ENCODE data around the gene ST6GALNAC3.

ST6GALNAC3 gene

DNA sequence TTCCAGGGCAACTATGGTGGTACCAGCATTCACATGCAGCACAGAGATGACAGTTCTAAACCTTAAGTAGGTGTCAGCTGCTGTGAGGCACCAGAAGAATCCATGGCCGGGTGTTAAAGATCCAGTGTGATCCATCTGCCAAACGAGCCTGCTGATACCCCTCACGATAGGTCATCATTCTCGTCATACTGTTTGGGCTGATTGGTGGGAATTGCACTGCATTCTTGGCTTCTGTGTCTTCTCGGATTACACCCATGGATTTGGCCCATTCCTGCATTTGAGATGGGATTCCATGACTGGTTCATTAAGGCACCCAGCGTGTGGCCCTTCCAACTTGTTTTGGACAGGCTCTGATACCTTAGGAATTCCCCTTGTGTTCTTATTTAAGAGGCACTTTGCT, 55.2 kb downstream of the ST6GALNAC3 start:
- H3K4me1 ChIP-seq (ENCODE audit: control insufficient read depth, low read depth, low read length): no peaks in the 10 kb centered on the region
- H3K27ac ChIP-seq (ENCODE audit: low read length): no peak overlapping the region
- no peak overlapping the region for H3K9ac ChIP-seq (ENCODE audit: low read length)
- H3K9me3 ChIP-seq (ENCODE audit: control insufficient read depth, low read depth, low read length): no peaks in the 10 kb centered on the region
- no peak overlapping the region for H3K4me3 ChIP-seq (ENCODE audit: low read length)
- peaks cover 5% of the 10 kb centered on the region for H3K36me3 ChIP-seq (ENCODE audit: control insufficient read depth, low read depth, low read length)
- no peaks in the 10 kb centered on the region for H3K27me3 ChIP-seq (ENCODE audit: control insufficient read depth, insufficient read depth, low read length)

DNA sequence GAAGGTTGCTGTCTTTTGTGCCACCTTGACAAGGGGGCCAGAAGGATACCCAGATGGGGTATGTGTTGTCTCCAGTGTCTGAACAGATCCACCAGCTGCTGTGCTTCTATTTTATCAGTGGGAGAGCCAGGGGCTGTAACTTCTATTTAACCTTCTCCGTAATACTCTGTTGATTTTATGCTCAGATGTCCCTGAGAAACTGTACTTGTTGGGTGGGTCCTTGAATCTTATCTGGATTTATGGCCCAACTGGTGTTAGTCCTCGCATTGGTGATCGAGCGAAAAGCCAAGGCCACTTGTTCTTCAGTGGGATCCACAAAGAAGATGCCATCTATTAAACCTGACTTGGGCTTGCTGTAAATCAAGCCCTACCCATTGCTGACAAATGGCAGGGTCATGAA, 56.4 kb downstream of the ST6GALNAC3 start:
- H3K9me3 ChIP-seq (ENCODE audit: control insufficient read depth, low read depth, low read length): no peaks in the 10 kb centered on the region
- H3K4me3 ChIP-seq (ENCODE audit: low read length): no peak overlapping the region
- no peak overlapping the region for H3K27ac ChIP-seq (ENCODE audit: low read length)
- H3K27me3 ChIP-seq (ENCODE audit: control insufficient read depth, insufficient read depth, low read length): no peaks in the 10 kb centered on the region
- no peak overlapping the region for H3K9ac ChIP-seq (ENCODE audit: low read length)
- peaks cover 5% of the 10 kb centered on the region for H3K36me3 ChIP-seq (ENCODE audit: control insufficient read depth, low read depth, low read length)
- H3K4me1 ChIP-seq (ENCODE audit: control insufficient read depth, low read depth, low read length): no peaks in the 10 kb centered on the region

DNA sequence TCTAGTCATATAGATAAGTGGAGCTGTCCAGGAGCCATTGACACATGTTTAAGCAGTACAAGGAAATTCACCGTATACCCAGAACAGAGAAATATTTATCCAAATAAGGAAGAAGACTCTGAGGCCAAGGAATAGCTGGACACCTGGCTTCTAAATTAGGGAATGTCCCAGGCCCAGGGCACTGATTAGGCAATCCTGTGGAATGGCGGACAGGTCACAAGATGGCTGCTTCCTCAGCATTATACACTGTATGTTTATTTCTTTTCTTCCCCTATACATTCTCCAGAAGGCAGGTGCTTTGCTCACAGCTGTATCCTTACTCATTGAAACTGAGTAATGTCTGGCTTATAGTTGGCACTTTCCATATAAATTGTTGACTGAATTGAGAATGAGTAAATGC, 59.4 kb downstream of the ST6GALNAC3 start:
- Histone ChIP-seq H3K4me1 (ENCODE audit: control insufficient read depth, low read depth, low read length) (no peaks in the 10 kb centered on the region), H3K27ac (ENCODE audit: low read length) (no peak overlapping the region), H3K9ac (ENCODE audit: low read length) (no peak overlapping the region)

GRCh38 chr1:76135835-76136234, 61.3 kb downstream of the ST6GALNAC3 start:
- H3K9me3 ChIP-seq (ENCODE audit: control insufficient read depth, low read depth, low read length): no peaks in the 10 kb centered on the region
- H3K4me3 ChIP-seq (ENCODE audit: low read length): no peak overlapping the region
- no peak overlapping the region for H3K27ac ChIP-seq (ENCODE audit: low read length)
- no peak overlapping the region for H3K9ac ChIP-seq (ENCODE audit: low read length)
- H3K4me1 ChIP-seq (ENCODE audit: control insufficient read depth, low read depth, low read length): peaks cover 8% of the 10 kb centered on the region
- no peaks in the 10 kb centered on the region for H3K27me3 ChIP-seq (ENCODE audit: control insufficient read depth, insufficient read depth, low read length)
- no peaks in the 10 kb centered on the region for H3K36me3 ChIP-seq (ENCODE audit: control insufficient read depth, low read depth, low read length)

More for the DNA sequence above, 59.4 kb downstream of the ST6GALNAC3 start:
- Histone ChIP-seq H3K4me3 (ENCODE audit: low read length) (no peak overlapping the region), H3K36me3 (ENCODE audit: control insufficient read depth, low read depth, low read length) (no peaks in the 10 kb centered on the region), H3K9me3 (ENCODE audit: control insufficient read depth, low read depth, low read length) (no peaks in the 10 kb centered on the region), H3K27me3 (ENCODE audit: control insufficient read depth, insufficient read depth, low read length) (no peaks in the 10 kb centered on the region)

- no peaks in the 10 kb centered on the region for H3K27me3 ChIP-seq (ENCODE audit: control insufficient read depth, insufficient read depth, low read length)
- H3K9ac ChIP-seq (ENCODE audit: low read length): no peak overlapping the region
- no peak overlapping the region for H3K4me3 ChIP-seq (ENCODE audit: low read length)
- no peaks in the 10 kb centered on the region for H3K36me3 ChIP-seq (ENCODE audit: control insufficient read depth, low read depth, low read length)
- no peak overlapping the region for H3K27ac ChIP-seq (ENCODE audit: low read length)
- peaks cover 19% of the 10 kb centered on the region for H3K4me1 ChIP-seq (ENCODE audit: control insufficient read depth, low read depth, low read length)
- H3K9me3 ChIP-seq (ENCODE audit: control insufficient read depth, low read depth, low read length): no peaks in the 10 kb centered on the region
Observed at GRCh38 chr1:76136894-76137293, 62.3 kb downstream of the ST6GALNAC3 start.

DNA sequence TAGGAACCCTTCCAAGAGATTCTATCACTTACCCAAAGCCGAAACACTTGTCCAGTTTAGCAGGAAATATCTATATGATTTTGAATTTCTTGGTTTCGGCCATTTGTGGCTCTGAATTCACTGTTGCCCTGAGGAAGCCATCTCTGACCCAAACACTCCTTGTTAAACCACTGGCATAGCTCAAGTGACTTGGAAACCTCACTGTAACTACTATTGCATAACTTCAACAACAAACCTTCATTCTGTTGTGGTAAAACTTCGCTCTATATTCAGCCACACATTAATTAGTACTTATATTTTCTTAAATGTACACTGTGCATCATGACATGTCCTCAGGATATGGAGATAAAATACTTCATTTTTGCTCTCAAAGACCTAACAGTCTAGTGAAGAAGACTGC, 63.2 kb downstream of the ST6GALNAC3 start:
- Histone ChIP-seq H3K4me3 (ENCODE audit: low read length) (no peak overlapping the region), H3K9me3 (ENCODE audit: control insufficient read depth, low read depth, low read length) (no peaks in the 10 kb centered on the region), H3K27me3 (ENCODE audit: control insufficient read depth, insufficient read depth, low read length) (no peaks in the 10 kb centered on the region), H3K36me3 (ENCODE audit: control insufficient read depth, low read depth, low read length) (no peaks in the 10 kb centered on the region), H3K9ac (ENCODE audit: low read length) (no peak overlapping the region), H3K4me1 (ENCODE audit: control insufficient read depth, low read depth, low read length) (peaks cover 23% of the 10 kb centered on the region), H3K27ac (ENCODE audit: low read length) (no peak overlapping the region)

- no peak overlapping the region for H3K9ac ChIP-seq (ENCODE audit: low read length)
- H3K27me3 ChIP-seq (ENCODE audit: control insufficient read depth, insufficient read depth, low read length): no peaks in the 10 kb centered on the region
- no peak overlapping the region for H3K4me3 ChIP-seq (ENCODE audit: low read length)
- no peak overlapping the region for H3K27ac ChIP-seq (ENCODE audit: low read length)
- H3K9me3 ChIP-seq (ENCODE audit: control insufficient read depth, low read depth, low read length): no peaks in the 10 kb centered on the region
- H3K4me1 ChIP-seq (ENCODE audit: control insufficient read depth, low read depth, low read length): peaks cover 23% of the 10 kb centered on the region
- no peaks in the 10 kb centered on the region for H3K36me3 ChIP-seq (ENCODE audit: control insufficient read depth, low read depth, low read length)
Observed at GRCh38 chr1:76138217-76138616, 63.7 kb downstream of the ST6GALNAC3 start.

GRCh38 chr1:76140227-76140626, 65.7 kb downstream of the ST6GALNAC3 start:
- no peak overlapping the region for H3K4me3 ChIP-seq (ENCODE audit: low read length)
- H3K27ac ChIP-seq (ENCODE audit: low read length): no peak overlapping the region
- H3K4me1 ChIP-seq (ENCODE audit: control insufficient read depth, low read depth, low read length): peaks cover 23% of the 10 kb centered on the region
- no peak overlapping the region for H3K9ac ChIP-seq (ENCODE audit: low read length)
- no peaks in the 10 kb centered on the region for H3K27me3 ChIP-seq (ENCODE audit: control insufficient read depth, insufficient read depth, low read length)
- H3K9me3 ChIP-seq (ENCODE audit: control insufficient read depth, low read depth, low read length): no peaks in the 10 kb centered on the region
- no peaks in the 10 kb centered on the region for H3K36me3 ChIP-seq (ENCODE audit: control insufficient read depth, low read depth, low read length)

DNA sequence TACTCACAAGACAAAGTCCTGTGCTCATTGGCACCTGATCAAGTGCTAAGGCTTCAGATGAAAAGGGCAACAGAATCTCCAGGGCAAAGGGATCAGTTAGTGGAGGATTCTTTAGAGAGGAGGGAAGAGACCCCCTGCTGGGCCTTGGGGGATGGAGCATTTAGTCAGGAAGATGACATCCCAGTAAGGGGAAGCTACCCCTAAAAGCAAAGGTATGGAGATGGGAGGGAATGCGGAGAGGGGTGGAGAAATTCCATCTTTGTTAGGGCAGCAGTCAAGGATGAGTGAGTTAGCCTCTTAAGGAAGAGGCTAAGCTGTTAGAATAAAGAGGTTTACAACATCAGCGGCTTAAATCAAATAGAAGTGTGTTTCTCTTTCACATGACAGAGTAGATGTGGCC, 67.4 kb downstream of the ST6GALNAC3 start:
- Histone ChIP-seq H3K4me1 (ENCODE audit: control insufficient read depth, low read depth, low read length) (peaks cover 23% of the 10 kb centered on the region), H3K36me3 (ENCODE audit: control insufficient read depth, low read depth, low read length) (no peaks in the 10 kb centered on the region), H3K27ac (ENCODE audit: low read length) (no peak overlapping the region), H3K9me3 (ENCODE audit: control insufficient read depth, low read depth, low read length) (no peaks in the 10 kb centered on the region), H3K27me3 (ENCODE audit: control insufficient read depth, insufficient read depth, low read length) (no peaks in the 10 kb centered on the region), H3K9ac (ENCODE audit: low read length) (no peak overlapping the region), H3K4me3 (ENCODE audit: low read length) (no peak overlapping the region)

DNA sequence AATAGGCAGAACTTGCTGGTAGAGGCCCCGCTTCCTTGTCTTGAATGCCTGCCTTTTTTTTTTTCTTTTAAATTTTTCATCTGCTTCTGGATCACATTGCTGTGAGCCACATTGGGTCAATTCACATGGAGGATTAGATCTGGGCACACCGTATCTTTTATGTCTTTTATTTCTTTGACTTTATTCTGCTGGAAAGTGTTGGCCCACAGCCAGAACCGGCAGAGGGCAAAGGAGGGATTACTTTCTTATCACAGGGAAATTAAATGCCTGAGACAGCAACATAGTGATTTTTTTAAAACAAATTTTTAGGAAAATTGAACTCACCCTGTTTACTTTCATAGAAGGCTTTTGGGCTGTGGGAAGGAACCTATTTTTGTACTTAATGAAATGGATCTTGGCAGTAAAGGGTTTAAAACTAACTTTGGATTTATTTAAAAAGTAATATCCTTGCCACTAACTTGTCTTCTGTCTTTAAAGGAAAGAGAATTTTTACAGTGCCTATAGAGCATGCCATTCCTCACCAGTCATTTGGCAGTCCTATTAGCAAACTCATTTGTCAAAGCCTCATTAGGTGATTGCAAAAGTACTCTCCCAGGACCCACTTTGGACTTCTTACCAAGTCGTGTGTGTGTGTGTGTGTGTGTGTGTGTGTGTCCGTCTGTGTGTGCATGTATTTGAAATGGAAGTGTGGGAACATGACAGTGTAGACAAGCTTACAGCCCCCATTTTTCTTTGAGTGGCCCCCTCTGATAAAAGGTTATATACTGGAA, 68.4 kb downstream of the ST6GALNAC3 start:
- no peaks in the 10 kb centered on the region for H3K9me3 ChIP-seq (ENCODE audit: control insufficient read depth, low read depth, low read length)
- H3K4me3 ChIP-seq (ENCODE audit: low read length): no peak overlapping the region
- peaks cover 23% of the 10 kb centered on the region for H3K4me1 ChIP-seq (ENCODE audit: control insufficient read depth, low read depth, low read length)
- no peak overlapping the region for H3K27ac ChIP-seq (ENCODE audit: low read length)
- no peaks in the 10 kb centered on the region for H3K27me3 ChIP-seq (ENCODE audit: control insufficient read depth, insufficient read depth, low read length)
- H3K9ac ChIP-seq (ENCODE audit: low read length): no peak overlapping the region
- H3K36me3 ChIP-seq (ENCODE audit: control insufficient read depth, low read depth, low read length): no peaks in the 10 kb centered on the region

DNA sequence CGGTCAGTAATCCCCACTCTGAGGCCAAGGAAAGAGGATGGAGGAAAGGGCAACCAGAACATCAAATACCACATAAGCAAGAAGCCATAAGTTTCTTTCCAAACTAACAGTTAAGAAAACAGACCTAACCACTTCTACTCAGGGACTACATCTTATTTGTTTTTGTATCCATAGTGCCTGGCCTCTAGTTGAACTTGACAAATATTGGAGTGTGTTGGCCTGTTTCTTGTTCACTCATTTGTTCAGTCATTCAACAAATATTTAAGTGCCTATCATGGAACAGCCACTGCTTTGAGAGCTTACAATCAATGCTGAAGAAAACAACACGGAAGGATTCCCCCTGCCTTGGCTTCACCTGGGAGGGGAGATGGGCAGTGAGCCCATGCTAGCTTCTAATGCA, 69.7 kb downstream of the ST6GALNAC3 start:
- Histone ChIP-seq H3K4me1 (ENCODE audit: control insufficient read depth, low read depth, low read length) (peaks cover 23% of the 10 kb centered on the region), H3K27me3 (ENCODE audit: control insufficient read depth, insufficient read depth, low read length) (no peaks in the 10 kb centered on the region)

DNA sequence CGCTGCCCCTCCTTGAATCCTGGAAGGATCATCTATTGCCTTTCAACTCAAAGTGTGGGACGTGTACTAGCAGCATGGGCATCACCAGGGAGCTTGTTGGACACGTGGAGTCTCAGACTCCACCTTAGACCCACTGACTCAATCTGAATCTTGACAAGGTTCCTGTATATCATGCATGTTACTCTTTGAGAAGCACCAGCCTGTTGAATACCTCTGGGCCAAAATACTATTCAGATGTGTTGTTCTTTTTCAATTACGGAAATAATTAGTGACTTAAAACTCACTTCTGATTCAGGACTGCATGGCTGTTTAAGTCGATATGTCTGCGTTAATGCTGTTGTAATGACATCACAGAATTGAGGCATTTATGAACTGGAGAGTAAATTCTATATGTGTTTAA, 70.8 kb downstream of the ST6GALNAC3 start:
- Histone ChIP-seq H3K9ac (ENCODE audit: low read length) (no peak overlapping the region), H3K27ac (ENCODE audit: low read length) (no peak overlapping the region), H3K36me3 (ENCODE audit: control insufficient read depth, low read depth, low read length) (no peaks in the 10 kb centered on the region), H3K9me3 (ENCODE audit: control insufficient read depth, low read depth, low read length) (no peaks in the 10 kb centered on the region), H3K4me3 (ENCODE audit: low read length) (no peak overlapping the region), H3K27me3 (ENCODE audit: control insufficient read depth, insufficient read depth, low read length) (no peaks in the 10 kb centered on the region), H3K4me1 (ENCODE audit: control insufficient read depth, low read depth, low read length) (peaks cover 17% of the 10 kb centered on the region)

More for the DNA sequence above, 69.7 kb downstream of the ST6GALNAC3 start:
- no peak overlapping the region for H3K9ac ChIP-seq (ENCODE audit: low read length)
- no peak overlapping the region for H3K4me3 ChIP-seq (ENCODE audit: low read length)
- no peaks in the 10 kb centered on the region for H3K9me3 ChIP-seq (ENCODE audit: control insufficient read depth, low read depth, low read length)
- no peaks in the 10 kb centered on the region for H3K36me3 ChIP-seq (ENCODE audit: control insufficient read depth, low read depth, low read length)
- no peak overlapping the region for H3K27ac ChIP-seq (ENCODE audit: low read length)

Measured in iPS-18a (cell line).